GM12873 (cell line): ENCODE data around the gene DMRTB1.

Source experiments
- CTCF ChIP-seq: IDR thresholded peaks from 2 replicates; pipeline ENCODE4 v1.5.1; 2012; ENCODE audit warnings: low read depth, mild to moderate bottlenecking, moderate library complexity, low read length, control low read depth; ENCODE audit not compliant: insufficient read depth; ENCODE audit errors: missing control alignments

DMRTB1 gene

GRCh38 chr1:53413175-53414001, 45.8 kb upstream of the DMRTB1 start:
- no peak for TF ChIP-seq CTCF

GRCh38 chr1:53414632-53415031, 44.6 kb upstream of the DMRTB1 start:
- TF ChIP-seq CTCF = no peak

GRCh38 chr1:53415432-53415831, 43.8 kb upstream of the DMRTB1 start:
- no peak for TF ChIP-seq CTCF

- TF ChIP-seq CTCF = no peak
These were observed 42.9 kb upstream of the DMRTB1 start for GRCh38 chr1:53416269-53416813.

GRCh38 chr1:53417074-53417511, 42.1 kb upstream of the DMRTB1 start:
- TF ChIP-seq CTCF = no peak

GRCh38 chr1:53419034-53419433, 40.2 kb upstream of the DMRTB1 start:
- TF ChIP-seq CTCF = no peak

- TF ChIP-seq CTCF = no peak
These were observed 38.9 kb upstream of the DMRTB1 start for GRCh38 chr1:53420341-53420740.
